ENCODE results near the gene TXNRD2. TPM values are rescaled to one million over a fixed set of nuclear protein-coding genes. Genes with fewer than 3 reads are reported as not detected.

TXNRD2 gene
- total RNA-seq, 3 donors from 2014 or later (not counting 1 experiment from before 2014, with no cell fraction given): 23.5 to 37.3 (median 24.4) TPM

- no peak for TF ChIP-seq CTCF (IDR thresholded peaks at IDR 0.05)
- Histone ChIP-seq H3K4me3 (ENCODE audit: low read length) (no peak overlapping the region), H3K27ac (ENCODE audit: low read length) (no peak overlapping the region), H3K4me1 (ENCODE audit: control insufficient read depth, insufficient read depth, low read length) (no peaks in the 10 kb centered on the region), H3K9me3 (ENCODE audit: control insufficient read depth, insufficient read depth, low read length) (no peaks in the 10 kb centered on the region), H3K36me3 (ENCODE audit: control insufficient read depth, insufficient read depth, low read length) (no peaks in the 10 kb centered on the region), H3K27me3 (ENCODE audit: control insufficient read depth, insufficient read depth, low read length) (no peaks in the 10 kb centered on the region)
- Mint-ChIP-seq H3K4me3 (no peak overlapping the region), H3K27ac (no peak overlapping the region), H3K27me3 (ENCODE audit: low read depth in 2 of 2) (no peaks in the 10 kb centered on the region), H3K9me3 (no peaks in the 10 kb centered on the region), H3K36me3 (no peaks in the 10 kb centered on the region), H3K4me1 (no peaks in the 10 kb centered on the region)
- WGBS (ENCODE audit: insufficient coverage): 97% methylated on average over 7 of the region's 7 CpGs
- DNase-seq (no peak), ATAC-seq (no peak)
- intact Hi-C loops (cut with micrococcal nuclease): no loop called here
Observed at GRCh38 chr22:19867617-19868016, 74.0 kb downstream of the TXNRD2 start.

GRCh38 chr22:19866665-19867009 lies 75.0 kb downstream of the TXNRD2 start:
- Histone ChIP-seq H3K9me3 (ENCODE audit: control insufficient read depth, insufficient read depth, low read length) (no peaks in the 10 kb centered on the region), H3K27me3 (ENCODE audit: control insufficient read depth, insufficient read depth, low read length) (no peaks in the 10 kb centered on the region), H3K4me1 (ENCODE audit: control insufficient read depth, insufficient read depth, low read length) (no peaks in the 10 kb centered on the region), H3K27ac (ENCODE audit: low read length) (no peak overlapping the region), H3K36me3 (ENCODE audit: control insufficient read depth, insufficient read depth, low read length) (no peaks in the 10 kb centered on the region), H3K4me3 (ENCODE audit: low read length) (no peak overlapping the region)
- H3K4me3 Mint-ChIP-seq: no peak overlapping the region
- ATAC-seq: no peak
- intact Hi-C loops (cut with micrococcal nuclease): no loop called here
- TF ChIP-seq CTCF (IDR thresholded peaks at IDR 0.05): no peak
- H3K27me3 Mint-ChIP-seq (ENCODE audit: low read depth in 2 of 2): no peaks in the 10 kb centered on the region
- no peak overlapping the region for H3K27ac Mint-ChIP-seq
- H3K36me3 Mint-ChIP-seq: no peaks in the 10 kb centered on the region
- H3K4me1 Mint-ChIP-seq: no peaks in the 10 kb centered on the region
- no peaks in the 10 kb centered on the region for H3K9me3 Mint-ChIP-seq
- no peak for DNase-seq
- WGBS (ENCODE audit: insufficient coverage): 100% methylated on average over 1 of the region's 3 CpGs

- DNase-seq: no peak
- Histone ChIP-seq H3K27ac (ENCODE audit: low read length) (no peak overlapping the region), H3K4me3 (ENCODE audit: low read length) (no peak overlapping the region), H3K36me3 (ENCODE audit: control insufficient read depth, insufficient read depth, low read length) (no peaks in the 10 kb centered on the region), H3K27me3 (ENCODE audit: control insufficient read depth, insufficient read depth, low read length) (no peaks in the 10 kb centered on the region), H3K9me3 (ENCODE audit: control insufficient read depth, insufficient read depth, low read length) (no peaks in the 10 kb centered on the region), H3K4me1 (ENCODE audit: control insufficient read depth, insufficient read depth, low read length) (no peaks in the 10 kb centered on the region)
- WGBS (ENCODE audit: insufficient coverage): 90% methylated on average over 11 of the region's 12 CpGs
- intact Hi-C loops (cut with micrococcal nuclease): no loop called here
- Mint-ChIP-seq H3K4me1 (no peaks in the 10 kb centered on the region), H3K9me3 (no peaks in the 10 kb centered on the region), H3K4me3 (no peak overlapping the region), H3K27ac (no peak overlapping the region), H3K36me3 (no peaks in the 10 kb centered on the region), H3K27me3 (ENCODE audit: low read depth in 2 of 2) (no peaks in the 10 kb centered on the region)
- ATAC-seq: no peak
- TF ChIP-seq CTCF (IDR thresholded peaks at IDR 0.05): no peak
Observed at GRCh38 chr22:19865141-19865829, 76.3 kb downstream of the TXNRD2 start.

GRCh38 chr22:19864538-19865106 lies 77.0 kb downstream of the TXNRD2 start:
- 89% methylated on average over 3 of the region's 5 CpGs for WGBS (ENCODE audit: insufficient coverage)
- Histone ChIP-seq H3K4me1 (ENCODE audit: control insufficient read depth, insufficient read depth, low read length) (no peaks in the 10 kb centered on the region), H3K9me3 (ENCODE audit: control insufficient read depth, insufficient read depth, low read length) (no peaks in the 10 kb centered on the region), H3K27me3 (ENCODE audit: control insufficient read depth, insufficient read depth, low read length) (no peaks in the 10 kb centered on the region), H3K4me3 (ENCODE audit: low read length) (no peak overlapping the region), H3K27ac (ENCODE audit: low read length) (no peak overlapping the region), H3K36me3 (ENCODE audit: control insufficient read depth, insufficient read depth, low read length) (no peaks in the 10 kb centered on the region)
- Mint-ChIP-seq H3K4me3 (no peak overlapping the region), H3K4me1 (no peaks in the 10 kb centered on the region), H3K36me3 (no peaks in the 10 kb centered on the region), H3K9me3 (no peaks in the 10 kb centered on the region), H3K27me3 (ENCODE audit: low read depth in 2 of 2) (no peaks in the 10 kb centered on the region), H3K27ac (no peak overlapping the region)
- ATAC-seq (no peak), DNase-seq (no peak)
- no peak for TF ChIP-seq CTCF (IDR thresholded peaks at IDR 0.05)
- intact Hi-C loops (cut with micrococcal nuclease): no loop called here
